ACC112 (cell line): Measurements from ENCODE around the gene CLIC5.

Experiments
- H2AFZ ChIP-seq: fragments of 200-600 bp; sonication (generic); one replicate; pipeline ENCODE4 v1.6.0; 2017; ENCODE audit warnings: antibody characterized with exemption, low read length; ENCODE audit not compliant: unreplicated experiment
- H3K27ac ChIP-seq: fragments of 200-600 bp; sonication (generic); 2 replicates; pipeline ENCODE4 v1.5.1; 2014; ENCODE audit warnings: low read depth, mild to moderate bottlenecking, antibody characterized with exemption, low read length, moderate library complexity
- H3K27me3 ChIP-seq: fragments of 200-600 bp; sonication (generic); 2 replicates; pipeline ENCODE4 v1.6.1; 2014; ENCODE audit warnings: mild to moderate bottlenecking, antibody characterized with exemption, low read length, moderate library complexity, mixed read lengths; ENCODE audit not compliant: insufficient read depth
- H3K36me3 ChIP-seq: fragments of 200-600 bp; sonication (generic); 2 replicates; pipeline ENCODE4 v1.6.1; 2016; ENCODE audit warnings: mild to moderate bottlenecking, antibody characterized with exemption, low read length, moderate library complexity, mixed read lengths; ENCODE audit not compliant: insufficient read depth
- H3K4me1 ChIP-seq: fragments of 200-600 bp; sonication (generic); one replicate; pipeline ENCODE4 v1.6.1; 2016; ENCODE audit warnings: low read length, mixed read lengths; ENCODE audit not compliant: insufficient read depth, unreplicated experiment, control insufficient read depth
- H3K4me3 ChIP-seq: fragments of 200-600 bp; sonication (generic); 2 replicates; pipeline ENCODE4 v1.5.1; 2014; ENCODE audit warnings: mild to moderate bottlenecking, low read depth, low read length
- H3K79me2 ChIP-seq: fragments of 200-600 bp; sonication (generic); one replicate; pipeline ENCODE4 v1.6.0; 2016; ENCODE audit warnings: low read length; ENCODE audit not compliant: control insufficient read depth, unreplicated experiment, insufficient read depth

Gene CLIC5

DNA sequence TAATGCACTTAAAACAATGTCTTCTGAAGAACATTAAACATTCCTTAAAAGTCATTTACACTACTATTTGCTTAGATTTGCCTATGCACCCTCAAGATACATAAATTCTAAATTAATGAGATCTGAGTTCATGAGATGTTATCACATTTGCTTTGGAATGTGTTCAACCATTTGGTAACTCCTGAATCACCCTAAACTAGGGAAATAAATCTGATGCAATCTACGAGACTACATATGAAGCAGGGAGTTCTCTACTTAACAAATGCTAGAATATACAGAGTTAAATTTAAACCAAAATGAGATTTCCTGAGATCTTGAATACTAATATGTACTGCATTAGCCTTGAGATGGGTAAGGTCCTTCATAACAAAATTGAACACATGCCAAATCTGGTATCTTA lies 170.1 kb downstream of the CLIC5 start:
- H3K36me3 ChIP-seq: no peaks in the 10 kb centered on the region
- no peaks in the 10 kb centered on the region; the same call in 1 of the 2 replicates for H3K27me3 ChIP-seq
- H3K27ac ChIP-seq: no peak overlapping the region
- no peaks in the 10 kb centered on the region for H3K79me2 ChIP-seq
- H3K4me1 ChIP-seq: peaks cover 6% of the 10 kb centered on the region
- no peak overlapping the region for H2AFZ ChIP-seq
- H3K4me3 ChIP-seq: no peak overlapping the region

DNA sequence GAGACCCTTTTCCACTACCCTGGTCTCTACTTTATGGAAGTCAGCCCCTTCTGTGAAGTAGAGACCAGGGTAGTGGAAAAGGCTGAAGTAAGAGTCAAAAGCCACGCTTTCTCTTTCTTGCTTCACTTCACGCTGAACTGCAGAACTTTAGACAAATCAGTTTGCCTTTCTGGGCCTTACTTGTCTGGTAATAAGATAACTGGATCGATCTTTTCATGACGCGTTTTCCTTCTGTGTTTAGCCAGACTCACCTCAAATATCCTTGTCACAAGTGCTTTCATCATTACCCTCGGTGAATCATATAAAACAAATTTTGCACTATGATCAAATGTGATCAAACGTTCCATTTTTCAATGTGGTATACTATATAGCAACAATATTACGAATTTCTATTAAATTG lies 170.7 kb downstream of the CLIC5 start:
- Histone ChIP-seq H3K27me3 (no peaks in the 10 kb centered on the region), H3K79me2 (no peaks in the 10 kb centered on the region), H3K4me1 (peaks cover 6% of the 10 kb centered on the region), H2AFZ (no peak overlapping the region), H3K4me3 (no peak overlapping the region), H3K36me3 (no peaks in the 10 kb centered on the region), H3K27ac (no peak overlapping the region)

DNA sequence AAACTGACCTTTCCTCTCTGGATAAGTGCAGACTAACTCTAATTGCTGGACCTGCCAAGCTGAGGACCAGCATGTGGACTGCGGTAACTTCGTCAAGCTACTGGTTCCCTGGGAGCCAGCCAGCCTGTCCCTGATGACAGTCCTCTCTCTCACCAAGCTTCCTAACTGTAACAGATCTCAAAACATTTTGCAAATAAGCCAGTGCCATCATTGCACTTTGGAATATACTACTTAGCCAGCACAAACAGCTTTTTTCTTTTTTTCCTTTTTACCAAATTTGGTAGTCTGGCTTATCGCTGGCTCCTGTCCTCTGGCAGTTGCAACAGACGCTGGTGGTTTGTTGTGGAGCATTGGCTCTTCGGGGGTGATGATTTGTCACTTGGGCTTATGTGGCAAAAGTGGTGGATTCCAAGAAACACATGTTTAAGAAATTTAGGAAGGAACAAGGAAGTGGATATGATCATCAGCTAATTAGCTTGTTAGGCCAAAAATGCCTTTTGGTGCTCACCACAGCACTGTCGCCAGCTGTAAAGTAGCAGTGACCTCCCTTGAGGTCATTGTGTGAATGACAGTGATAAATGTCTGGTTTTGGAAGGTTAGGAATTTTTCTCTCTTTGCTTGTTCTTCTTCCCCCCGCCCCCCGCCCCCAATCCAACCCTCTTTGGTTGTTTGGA lies 171.7 kb downstream of the CLIC5 start:
- Histone ChIP-seq H2AFZ (no peak overlapping the region), H3K79me2 (no peaks in the 10 kb centered on the region), H3K4me1 (peaks cover 6% of the 10 kb centered on the region), H3K36me3 (no peaks in the 10 kb centered on the region), H3K4me3 (no peak overlapping the region), H3K27ac (no peak overlapping the region), H3K27me3 (no peaks in the 10 kb centered on the region)

DNA sequence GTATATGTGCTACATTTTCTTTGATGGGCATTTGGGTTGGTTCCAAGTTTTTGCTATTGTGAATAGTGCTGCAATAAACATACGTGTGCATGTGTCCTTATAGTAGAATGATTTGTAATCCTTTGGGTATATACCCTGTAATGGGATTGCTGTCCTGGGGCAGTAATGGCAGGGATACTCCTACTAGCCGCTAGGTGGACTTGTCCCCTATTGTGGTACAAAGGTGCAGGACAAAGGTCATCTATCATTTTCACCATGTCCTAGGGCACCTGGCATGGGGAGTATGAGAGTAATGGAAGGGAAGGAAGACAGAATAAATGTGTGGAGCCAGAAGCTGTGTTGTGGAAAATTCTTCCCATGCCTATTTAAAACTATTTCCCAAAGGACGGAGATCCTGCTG lies 174.6 kb downstream of the CLIC5 start:
- Histone ChIP-seq H3K27ac (no peak overlapping the region), H3K27me3 (no peaks in the 10 kb centered on the region), H3K36me3 (no peaks in the 10 kb centered on the region), H2AFZ (no peak overlapping the region), H3K79me2 (no peaks in the 10 kb centered on the region), H3K4me3 (no peak overlapping the region), H3K4me1 (peaks cover 3% of the 10 kb centered on the region)

DNA sequence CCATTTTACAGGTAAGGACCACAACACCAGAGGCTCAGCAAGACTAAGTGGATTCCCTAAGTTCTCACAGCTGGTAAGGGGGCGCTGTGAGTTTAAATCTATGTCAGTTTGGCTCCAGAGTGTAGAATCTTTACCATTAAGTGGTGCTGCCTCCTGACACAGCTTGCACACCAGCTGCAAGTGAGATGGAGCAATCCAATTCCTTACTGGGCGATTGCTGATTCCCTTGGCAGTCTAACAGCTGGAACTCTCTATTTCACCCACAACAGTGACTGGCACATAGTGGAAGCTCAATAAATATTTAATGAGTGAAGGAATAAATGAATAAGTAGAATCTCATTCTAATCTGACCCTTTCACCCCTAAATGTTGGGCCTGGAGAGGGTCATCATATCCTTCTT lies 176.7 kb downstream of the CLIC5 start:
- no peaks in the 10 kb centered on the region for H3K27me3 ChIP-seq
- H3K4me3 ChIP-seq: no peak overlapping the region
- H3K36me3 ChIP-seq: no peaks in the 10 kb centered on the region
- no peak overlapping the region for H2AFZ ChIP-seq
- no peaks in the 10 kb centered on the region for H3K79me2 ChIP-seq
- H3K27ac ChIP-seq: no peak overlapping the region
- no peaks in the 10 kb centered on the region for H3K4me1 ChIP-seq

DNA sequence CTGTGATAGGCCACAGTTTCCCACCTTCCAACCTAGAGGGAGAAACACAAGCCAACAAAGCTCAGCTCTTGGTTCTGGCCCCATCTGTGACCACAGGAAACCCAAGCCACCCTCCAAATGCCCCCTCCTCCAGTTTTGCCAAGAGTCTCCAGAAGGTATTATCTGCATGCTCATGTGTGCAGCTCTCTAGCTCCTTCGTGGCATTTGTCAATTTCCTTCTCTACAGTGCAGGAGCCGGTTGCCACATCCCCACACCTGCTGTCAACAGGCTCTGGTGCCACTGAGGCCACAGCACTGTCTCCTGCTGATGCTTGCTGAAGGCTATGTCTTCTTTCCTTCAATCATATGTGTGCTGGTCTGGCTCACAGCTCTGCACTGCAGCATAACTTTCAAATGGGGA lies 177.2 kb downstream of the CLIC5 start:
- Histone ChIP-seq H3K27me3 (no peaks in the 10 kb centered on the region), H3K4me1 (no peaks in the 10 kb centered on the region), H2AFZ (no peak overlapping the region), H3K27ac (no peak overlapping the region), H3K79me2 (no peaks in the 10 kb centered on the region), H3K36me3 (no peaks in the 10 kb centered on the region), H3K4me3 (no peak overlapping the region)

DNA sequence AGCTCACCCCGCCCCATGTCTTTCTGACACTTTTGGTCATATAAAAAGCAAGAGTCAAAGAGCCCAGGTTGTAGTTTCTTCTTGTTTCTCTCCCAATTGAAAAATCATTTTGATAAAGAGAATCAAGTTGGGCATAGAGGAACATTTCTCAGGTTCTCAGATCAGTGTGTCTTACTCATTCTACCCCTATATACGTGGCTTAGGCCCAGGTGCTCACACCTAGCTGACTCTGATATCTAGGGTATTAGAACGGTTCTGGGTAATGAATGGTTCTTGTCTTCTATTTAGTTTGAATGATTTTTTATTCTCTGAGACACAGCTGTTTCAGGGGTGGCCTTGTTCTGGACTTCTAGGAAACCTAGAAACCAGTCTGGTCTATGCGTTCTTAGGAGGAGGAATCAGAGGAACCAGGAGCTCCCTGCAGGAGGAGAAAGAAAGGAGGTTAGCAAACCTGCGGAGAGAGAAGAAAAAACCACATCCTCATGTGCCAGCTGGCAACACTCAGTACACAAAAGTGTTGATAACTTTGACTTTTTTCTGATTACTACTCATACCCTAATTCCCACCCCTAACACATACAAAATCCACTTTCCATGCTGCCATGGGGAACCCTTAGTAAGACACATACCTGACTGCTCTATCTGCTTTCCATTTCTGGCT lies 178.0 kb downstream of the CLIC5 start:
- H3K27me3 ChIP-seq: no peaks in the 10 kb centered on the region
- H2AFZ ChIP-seq: no peak overlapping the region
- no peak overlapping the region for H3K27ac ChIP-seq
- H3K4me1 ChIP-seq: no peaks in the 10 kb centered on the region
- H3K36me3 ChIP-seq: no peaks in the 10 kb centered on the region
- H3K4me3 ChIP-seq: no peak overlapping the region
- no peaks in the 10 kb centered on the region for H3K79me2 ChIP-seq

DNA sequence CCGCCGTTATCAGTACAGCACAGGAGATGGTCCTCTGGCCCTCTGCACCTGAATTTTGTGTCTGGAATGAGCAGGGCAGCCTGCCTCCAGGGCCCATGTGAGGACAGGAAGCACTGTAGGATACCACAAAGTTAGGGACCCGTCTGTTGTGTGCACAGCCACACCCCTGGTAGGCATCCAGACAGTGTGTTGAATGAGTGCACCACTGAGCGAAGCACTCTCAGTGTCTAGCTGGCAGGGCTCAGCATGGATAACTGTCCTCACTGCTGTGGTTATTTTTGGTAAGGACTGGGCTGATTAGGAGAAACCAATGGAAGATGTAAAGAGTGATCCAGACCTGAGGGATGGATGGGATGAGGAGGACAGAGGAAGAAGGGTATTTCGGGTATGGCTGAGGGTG lies 178.7 kb downstream of the CLIC5 start:
- Histone ChIP-seq H3K4me1 (no peaks in the 10 kb centered on the region), H3K79me2 (no peaks in the 10 kb centered on the region), H3K36me3 (no peaks in the 10 kb centered on the region), H3K27me3 (no peaks in the 10 kb centered on the region), H3K4me3 (no peak overlapping the region), H3K27ac (no peak overlapping the region), H2AFZ (no peak overlapping the region)

DNA sequence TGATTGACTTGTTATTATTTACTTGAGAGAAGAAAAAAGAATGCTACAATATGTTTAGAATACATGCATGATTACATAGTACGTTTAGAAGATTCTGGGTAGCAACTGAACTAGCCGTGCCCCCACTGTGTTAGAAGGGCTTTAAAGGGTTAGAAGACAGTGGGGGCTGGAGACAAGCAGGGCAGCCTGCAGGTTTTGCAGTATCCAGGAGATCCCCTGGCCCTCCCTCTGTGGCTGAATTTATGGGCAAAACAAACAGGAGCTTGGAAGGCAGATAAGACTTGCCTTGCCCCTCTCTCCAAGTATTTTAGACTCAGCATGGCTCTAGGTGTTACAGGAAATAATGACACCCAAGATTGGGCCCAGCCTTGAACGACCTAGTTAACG lies 179.2 kb downstream of the CLIC5 start:
- no peak overlapping the region for H3K4me3 ChIP-seq

DNA sequence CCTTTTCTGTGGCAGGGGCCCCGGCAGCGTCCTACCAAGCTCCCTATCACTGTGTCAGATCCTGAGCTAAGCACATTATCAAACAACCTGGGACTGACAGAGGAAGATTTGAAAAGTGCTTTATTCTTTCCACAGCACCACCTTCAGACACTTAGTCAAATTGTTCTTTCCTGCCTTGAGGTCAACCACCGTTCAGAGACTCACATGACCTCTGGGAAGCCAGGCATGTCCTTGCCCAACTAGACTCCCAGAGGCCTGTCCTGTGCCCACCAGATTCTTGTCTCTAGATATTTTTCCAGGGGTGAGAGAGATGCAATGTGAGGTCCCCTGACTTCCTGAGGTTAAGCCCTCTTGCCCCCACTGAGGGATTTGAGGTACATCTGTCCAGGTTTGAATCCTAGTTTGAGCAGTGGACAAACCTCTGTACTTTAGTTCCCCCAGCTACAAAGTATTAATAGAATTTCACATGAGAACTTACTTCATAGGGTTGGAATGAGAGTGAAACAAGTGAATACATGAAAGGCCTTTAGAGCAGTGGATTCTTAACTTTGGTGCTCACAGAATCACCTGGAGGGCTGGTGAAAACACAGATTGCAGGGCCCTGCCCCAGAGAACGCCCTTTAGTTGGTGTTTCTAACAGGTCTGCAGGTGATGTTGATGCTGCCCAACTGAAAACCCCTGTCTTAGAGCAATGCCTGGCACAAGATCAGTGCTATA lies 179.8 kb downstream of the CLIC5 start:
- Histone ChIP-seq H3K27me3 (no peaks in the 10 kb centered on the region), H2AFZ (no peak overlapping the region), H3K4me1 (peaks cover 4% of the 10 kb centered on the region), H3K36me3 (no peaks in the 10 kb centered on the region), H3K79me2 (no peaks in the 10 kb centered on the region), H3K4me3 (no peak overlapping the region), H3K27ac (no peak overlapping the region)

More for the DNA sequence above, 179.2 kb downstream of the CLIC5 start:
- H3K36me3 ChIP-seq: no peaks in the 10 kb centered on the region
- H3K27me3 ChIP-seq: no peaks in the 10 kb centered on the region
- no peak overlapping the region for H2AFZ ChIP-seq
- no peaks in the 10 kb centered on the region for H3K4me1 ChIP-seq
- no peak overlapping the region for H3K27ac ChIP-seq
- H3K79me2 ChIP-seq: no peaks in the 10 kb centered on the region

DNA sequence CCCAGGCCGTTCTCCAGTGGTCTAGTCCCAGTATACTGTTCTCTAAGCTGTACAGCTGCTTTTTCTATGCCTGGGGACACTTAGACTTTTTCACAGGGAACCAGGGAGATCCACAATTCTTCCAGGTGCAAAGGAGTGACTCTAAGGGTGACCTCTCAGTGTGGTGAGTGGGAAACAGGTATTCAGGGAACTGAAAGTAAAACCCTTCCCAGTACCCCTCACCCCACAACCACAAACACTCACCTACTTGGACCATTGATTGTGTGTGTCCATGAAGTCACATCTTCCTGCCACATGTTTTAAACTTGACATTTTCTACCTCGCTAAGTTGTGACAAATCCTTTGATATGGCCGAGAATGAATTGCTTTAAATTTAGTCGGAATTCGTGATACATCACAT lies 183.6 kb downstream of the CLIC5 start:
- Histone ChIP-seq H3K27me3 (no peaks in the 10 kb centered on the region), H2AFZ (no peak overlapping the region), H3K4me3 (no peak overlapping the region), H3K79me2 (no peaks in the 10 kb centered on the region), H3K36me3 (no peaks in the 10 kb centered on the region), H3K27ac (no peak overlapping the region), H3K4me1 (peaks cover 13% of the 10 kb centered on the region)
